GM19193 (cell line): ENCODE results near the gene YBX2.

Experiments
- POLR2A ChIP-seq: IDR thresholded peaks from 4 replicates; pipeline ENCODE4 v1.6.1; 2011; ENCODE audit not compliant: insufficient read depth, insufficient read length; ENCODE audit errors: extremely low read depth

YBX2 gene

GRCh38 chr17:7294614-7295153 is at the start of gene YBX2:
YBX2 (minus strand) TSS chr17:7294639; CDS start chr17:7294500, 139 bp downstream.
- TF ChIP-seq POLR2A: no peak

GRCh38 chr17:7343250-7343649 is 48.8 kb upstream of the YBX2 start:
- no peak for TF ChIP-seq POLR2A

- TF ChIP-seq POLR2A: no peak
These were observed 47.4 kb upstream of the YBX2 start for GRCh38 chr17:7341842-7342241.

DNA sequence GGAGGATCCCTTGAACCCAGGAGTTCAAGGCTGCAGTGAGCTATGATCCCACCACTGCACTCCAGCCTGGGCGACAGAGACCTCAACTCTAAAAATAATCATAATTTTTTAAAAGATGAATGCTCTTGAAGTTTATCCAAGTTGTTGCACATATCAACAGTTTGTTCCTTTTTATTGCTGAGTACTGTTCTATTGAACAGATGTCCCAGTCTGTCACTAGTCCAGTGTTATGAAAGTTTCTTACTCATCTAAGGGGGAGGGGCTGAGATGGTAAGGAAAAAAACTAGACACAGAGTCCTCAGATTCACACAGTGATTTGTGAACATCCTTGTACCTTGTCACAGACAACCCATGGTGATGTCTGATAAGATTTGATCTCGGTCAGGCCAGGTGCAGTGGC is 45.7 kb upstream of the YBX2 start:
- TF ChIP-seq POLR2A: no peak

- TF ChIP-seq POLR2A: peak; percentile 57
These were observed 42.1 kb upstream of the YBX2 start, which contains the start of gene ACAP1 for GRCh38 chr17:7336240-7337175. ACAP1 (plus strand) TSS chr17:7336529; CDS start chr17:7336735, 206 bp downstream.

- no peak for TF ChIP-seq POLR2A
These were observed 40.6 kb upstream of the YBX2 start for GRCh38 chr17:7334938-7335538.

DNA sequence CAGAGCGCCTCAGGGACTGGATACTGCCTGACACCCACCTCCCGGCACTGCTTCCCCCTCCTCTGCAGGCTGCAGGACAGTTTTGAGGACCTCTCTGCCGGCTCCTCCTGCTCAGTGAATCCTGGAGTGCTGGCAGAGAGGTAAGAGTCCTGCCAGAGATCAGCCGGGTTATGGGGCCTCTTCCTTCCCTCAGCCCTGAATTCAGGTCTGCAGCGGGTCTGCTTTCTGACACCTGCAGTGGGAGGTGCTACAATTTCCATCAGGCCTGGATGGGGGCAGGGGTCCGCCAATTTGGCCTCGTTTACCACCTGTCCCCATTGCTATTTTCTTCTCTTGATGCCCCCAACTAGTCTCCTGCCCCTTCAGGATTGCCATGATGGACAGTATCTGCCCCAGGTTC is 37.7 kb upstream of the YBX2 start:
- TF ChIP-seq POLR2A: no peak

- TF ChIP-seq POLR2A: no peak
These were observed 36.2 kb upstream of the YBX2 start for GRCh38 chr17:7330638-7331015.

GRCh38 chr17:7329997-7330637 is 35.7 kb upstream of the YBX2 start:
- TF ChIP-seq POLR2A: no peak

GRCh38 chr17:7329374-7329996 is 35.0 kb upstream of the YBX2 start:
- peak; percentile 75 for TF ChIP-seq POLR2A

GRCh38 chr17:7328840-7329373 is 34.5 kb upstream of the YBX2 start, which contains the start of gene NEURL4:
NEURL4 (minus strand) TSS chr17:7329335; CDS start chr17:7329312, 23 bp downstream.
- TF ChIP-seq POLR2A: peak; percentile 48

- no peak for TF ChIP-seq POLR2A
These were observed 33.6 kb upstream of the YBX2 start for GRCh38 chr17:7328009-7328408.

- TF ChIP-seq POLR2A: no peak
These were observed 33.1 kb upstream of the YBX2 start for GRCh38 chr17:7327501-7327900.

DNA sequence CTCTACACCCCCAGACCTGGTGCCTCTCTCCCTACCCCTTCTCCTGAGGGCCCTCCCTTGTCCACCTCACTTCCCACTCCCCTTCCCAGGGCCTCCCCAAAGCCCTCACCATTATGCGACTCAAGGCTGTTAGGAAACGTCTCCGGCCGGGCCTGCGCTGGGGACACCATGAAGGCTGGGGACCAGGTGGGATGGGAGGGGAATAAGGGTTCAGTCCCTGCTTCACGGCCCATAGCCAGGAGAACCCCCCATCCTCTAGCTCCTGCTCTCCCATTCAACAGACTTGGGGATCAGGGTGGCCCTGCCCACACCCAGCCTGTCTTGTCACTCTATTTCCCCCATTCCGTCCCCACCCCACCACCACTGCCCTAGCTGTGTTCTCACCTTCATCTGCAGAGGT is 32.6 kb upstream of the YBX2 start:
- no peak for TF ChIP-seq POLR2A
